Kidney (tissue), 22 donors: ENCODE data around the gene AWAT1. TPM values are rescaled to one million over a fixed set of nuclear protein-coding genes. Genes with fewer than 3 reads are reported as not detected.

Experiments used
- DNase-seq, 5 donors: peaks; one replicate each; pipeline ENCODE4 v3.0.0-alpha.2; 2013 to 2020
- FAIRE-seq: peaks from 2 replicates; lab custom pipeline; 2012; peaks lifted over from hg19 to GRCh38; lab: Jason Lieb, UNC
- H3K27ac ChIP-seq, 2 donors: one replicate each; pipeline ENCODE4 v1.7.0; 2013; ENCODE audit warnings: low read depth in 2 of 2, low read length in 2 of 2, inconsistent platforms in 1 of 2
- H3K27me3 ChIP-seq: one replicate; pipeline ENCODE4 v1.7.1; 2013; ENCODE audit warnings: low read length, inconsistent platforms; ENCODE audit not compliant: control insufficient read depth, insufficient read depth
- H3K36me3 ChIP-seq, 3 donors: one replicate each; pipeline versions ENCODE4 v1.7.0 to v1.7.1; 2013; ENCODE audit warnings: low read length in 3 of 3, control low read depth in 1 of 3, inconsistent platforms in 1 of 3; ENCODE audit not compliant: insufficient read depth in 3 of 3, control insufficient read depth in 2 of 3
- H3K4me1 ChIP-seq, 3 donors: one replicate each; pipeline versions ENCODE4 v1.7.0 to v1.7.1; 2013; ENCODE audit warnings: low read length in 3 of 3, inconsistent platforms in 1 of 3, low read depth in 1 of 3; ENCODE audit not compliant: control insufficient read depth in 2 of 3, insufficient read depth in 2 of 3
- H3K4me3 ChIP-seq, 3 donors: one replicate each; pipeline versions ENCODE4 v1.7.0 to v1.8.1; 2013; ENCODE audit warnings: low read length in 3 of 3, control low read depth in 1 of 3, inconsistent platforms in 1 of 3
- H3K9ac ChIP-seq, 3 donors: one replicate each; pipeline versions ENCODE4 v1.7.0 to v1.7.1; 2013; ENCODE audit warnings: low read length in 3 of 3, control low read depth in 1 of 3, inconsistent platforms in 1 of 3
- H3K9me3 ChIP-seq, 3 donors: one replicate each; pipeline versions ENCODE4 v1.7.0 to v1.7.1; 2013; ENCODE audit warnings: low read length in 3 of 3, control low read depth in 1 of 3, inconsistent platforms in 1 of 3; ENCODE audit not compliant: control insufficient read depth in 2 of 3, insufficient read depth in 1 of 3
- CTCF ChIP-seq: IDR thresholded peaks from 3 replicates; pipeline ENCODE4 v1.5.1; 2012; ENCODE audit warnings: mild to moderate bottlenecking, moderate library complexity, borderline replicate concordance; ENCODE audit not compliant: insufficient read depth; ENCODE audit errors: extremely low read depth
- intact Hi-C: fragments of 100-400 bp; cut with DNase I; formaldehyde crosslinking; loops from one replicate; pipeline ENCODE4 v1.11.1; 2022
- long read RNA-seq, 10 donors: library from polyadenylated mRNA in 1 of 10; unstranded in 1 of 10; transcript quantifications; one replicate each; pipeline ENCODE4 v2.0.0 and lab custom pipeline, GENCODE V29; 2021 to 2026
- polyA plus RNA-seq: library from polyadenylated mRNA; stranded (reverse); fragments of 350-450 nt; fragmentation: Illumina TruSeq; extraction: RNeasy Lipid Tissue Mini Kit (QIAGEN cat#74804); gene quantifications from one replicate; pipeline ENCODE4 v1.2.3, GENCODE V29; 2014; ENCODE audit warnings: low read depth, low replicate concordance; ENCODE audit not compliant: insufficient read depth
- total RNA-seq: library from RNA; stranded (reverse); fragmentation: NEBNext Ultra II Directional; extraction: Animal tissue kit (Norgen Biotek cat#: 25700); gene quantifications from one replicate; pipeline ENCODE4 v1.2.1, GENCODE V29; 2021
- donor health status: control.
- donor health status: control.
- donor health status: control.
- donor health status: control.
- donor health status: control.
- donor health status: DM: yes; HTN: yes; CAD: no.
- donor health status: Normal renal cell carcinoma (clear cell type).

The AWAT1 gene
- total RNA-seq: not detected
- polyA plus RNA-seq: not detected
- long read RNA-seq, donor 1: 0 reads
- long read RNA-seq, donor 2: 0 reads
- long read RNA-seq, donor 3: 0 reads
- long read RNA-seq, donor 4: 0 reads
- long read RNA-seq, donor 5: 0 reads
- long read RNA-seq, donor 6: 0 reads
- long read RNA-seq, donor 7: 0 reads
- long read RNA-seq, donor 8: 0 reads
- long read RNA-seq, donor 9: 0 reads
- long read RNA-seq, donor 10: 0 reads

- DNase-seq (no peak), FAIRE-seq (no peak)
- no peaks in the 10 kb centered on the region for H3K36me3 ChIP-seq
- H3K4me1 ChIP-seq: no peaks in the 10 kb centered on the region
- H3K9ac ChIP-seq: no peak within 1 kb of the TSS
- TF ChIP-seq CTCF: no peak
- H3K27ac ChIP-seq: no peak within 1 kb of the TSS
- intact Hi-C loops: no loop called here
- no peaks in the 10 kb centered on the region for H3K27me3 ChIP-seq
- no peaks in the 10 kb centered on the region for H3K9me3 ChIP-seq
- H3K4me3 ChIP-seq: no peak within 1 kb of the TSS
These were observed at the start of gene AWAT1 for GRCh38 chrX:70234355-70234754. AWAT1 (plus strand) TSS chrX:70234655; CDS start chrX:70234696, 41 bp downstream.

GRCh38 chrX:70190225-70190624 lies 44.2 kb upstream of the AWAT1 start:
- DNase-seq (no peak), FAIRE-seq (no peak)
- no peak overlapping the region for H3K27ac ChIP-seq
- H3K36me3 ChIP-seq: no peaks in the 10 kb centered on the region
- H3K4me3 ChIP-seq: no peak overlapping the region
- intact Hi-C loops: no loop called here
- no peak for TF ChIP-seq CTCF
- H3K27me3 ChIP-seq: no peaks in the 10 kb centered on the region
- H3K4me1 ChIP-seq: no peaks in the 10 kb centered on the region
- H3K9ac ChIP-seq: no peak overlapping the region
- H3K9me3 ChIP-seq: no peaks in the 10 kb centered on the region

- TF ChIP-seq CTCF: peak; percentile 53
- Histone ChIP-seq H3K4me1 (no peaks in the 10 kb centered on the region), H3K27ac (no peak overlapping the region), H3K27me3 (no peaks in the 10 kb centered on the region), H3K36me3 (no peaks in the 10 kb centered on the region), H3K9ac (no peak overlapping the region), H3K4me3 (peak overlapping the region in 1 of 3 donors; percentile 25), H3K9me3 (no peaks in the 10 kb centered on the region)
- DNase-seq (peak in 3 of 5 donors; percentile 16 to 34 (median 31)), FAIRE-seq (peak; percentile 45)
- intact Hi-C loops: no loop called here
These were observed 37.3 kb upstream of the AWAT1 start for GRCh38 chrX:70196961-70197720.
